CD14-positive monocyte (primary cell): ENCODE results near the gene PBX3. TPM values are rescaled to one million over a fixed set of nuclear protein-coding genes. Genes with fewer than 3 reads are reported as not detected.

Experiments
- DNase-seq, 3 donors: peaks; one replicate each; pipeline ENCODE4 v3.0.0-alpha.2; 2011 to 2022
- H2AFZ ChIP-seq: 2 replicates; pipeline ENCODE4 v1.6.0; 2012; ENCODE audit warnings: mild to moderate bottlenecking, low read depth, low read length, inconsistent platforms; ENCODE audit not compliant: insufficient read depth, poor library complexity, severe bottlenecking
- H3K27ac ChIP-seq, 2 donors: 1 replicate in 1 of 2; 2 replicates in 1 of 2; pipeline ENCODE4 v1.5.1; 2012 to 2013; ENCODE audit warnings: low read length in 2 of 2, control low read depth in 1 of 2, inconsistent platforms in 1 of 2, low read depth in 1 of 2, mild to moderate bottlenecking in 1 of 2
- H3K27me3 ChIP-seq, 2 donors: one replicate each; pipeline versions ENCODE4 v1.6.0 to v1.6.1; 2011 to 2013; ENCODE audit warnings: low read length in 2 of 2; ENCODE audit not compliant: control insufficient read depth in 2 of 2, insufficient read depth in 2 of 2
- H3K36me3 ChIP-seq, 2 donors: replicated peaks in 1 of 2; 1 replicate in 1 of 2; 2 replicates in 1 of 2; pipeline versions ENCODE4 v1.5.1 to v1.6.1; 2012 to 2013; ENCODE audit warnings: low read length in 2 of 2, control low read depth in 1 of 2, inconsistent platforms in 1 of 2, mild to moderate bottlenecking in 1 of 2; ENCODE audit not compliant: insufficient read depth in 2 of 2, control insufficient read depth in 1 of 2
- H3K4me1 ChIP-seq, 2 donors: 1 replicate in 1 of 2; 2 replicates in 1 of 2; pipeline versions ENCODE4 v1.5.1 to v1.6.1; 2012 to 2013; ENCODE audit warnings: low read length in 2 of 2, control low read depth in 1 of 2, inconsistent platforms in 1 of 2, mild to moderate bottlenecking in 1 of 2, moderate library complexity in 1 of 2; ENCODE audit not compliant: insufficient read depth in 2 of 2, control insufficient read depth in 1 of 2
- H3K4me2 ChIP-seq: replicated peaks from 2 replicates; pipeline ENCODE3; 2012; ENCODE audit warnings: low read length, moderate library complexity, mild to moderate bottlenecking; ENCODE audit not compliant: poor library complexity, severe bottlenecking; ENCODE audit errors: extremely low read depth
- H3K4me3 ChIP-seq, 3 experiments: fragments of 200-600 bp in 1 of 3; sonication (generic) in 1 of 3; replicated peaks in 1 of 3; 1 replicate in 2 of 3; 2 replicates in 1 of 3; pipeline ENCODE4 v1.5.1; 2011 to 2013; ENCODE audit warnings: low read length in 3 of 3, mild to moderate bottlenecking in 3 of 3, control low read depth in 2 of 3, low read depth in 2 of 3, inconsistent platforms in 1 of 3, moderate library complexity in 1 of 3
- H3K79me2 ChIP-seq: 2 replicates; pipeline ENCODE4 v1.6.0; 2012; ENCODE audit warnings: mild to moderate bottlenecking, control low read depth, inconsistent platforms, low read length, moderate library complexity; ENCODE audit not compliant: insufficient read depth
- H3K9ac ChIP-seq: 2 replicates; pipeline ENCODE4 v1.6.0; 2017; ENCODE audit warnings: low read length, mild to moderate bottlenecking; ENCODE audit not compliant: insufficient read depth, poor library complexity, severe bottlenecking
- H3K9me3 ChIP-seq, 2 donors: replicated peaks in 1 of 2; 1 replicate in 1 of 2; 2 replicates in 1 of 2; pipeline versions ENCODE4 v1.5.1 to v1.6.1; 2012 to 2013; ENCODE audit warnings: low read length in 2 of 2, control low read depth in 1 of 2; ENCODE audit not compliant: control insufficient read depth in 1 of 2, insufficient read depth in 1 of 2
- H4K20me1 ChIP-seq: 2 replicates; pipeline ENCODE4 v1.6.0; 2012; ENCODE audit warnings: mild to moderate bottlenecking, low read length, control low read depth, moderate library complexity; ENCODE audit not compliant: insufficient read depth
- H3K27ac Mint-ChIP-seq, 7 donors: one replicate each; pipeline ENCODE4 v1.8.0; 2020; ENCODE audit warnings: mild to moderate bottlenecking in 7 of 7, mixed read lengths in 7 of 7, moderate library complexity in 6 of 7, inconsistent platforms in 2 of 7
- H3K27me3 Mint-ChIP-seq, 3 donors: one replicate each; pipeline ENCODE4 v1.8.0; 2021 to 2022; ENCODE audit warnings: low read depth in 3 of 3, mild to moderate bottlenecking in 3 of 3, mixed read lengths in 3 of 3, moderate library complexity in 3 of 3, inconsistent platforms in 1 of 3
- H3K36me3 Mint-ChIP-seq, 2 donors: one replicate each; pipeline ENCODE4 v1.8.0; 2020; ENCODE audit warnings: mixed read lengths in 2 of 2, inconsistent platforms in 1 of 2, mild to moderate bottlenecking in 1 of 2
- H3K4me1 Mint-ChIP-seq: one replicate; pipeline ENCODE4 v1.8.0; 2020; ENCODE audit warnings: mild to moderate bottlenecking, mixed read lengths
- H3K4me3 Mint-ChIP-seq, 2 donors: one replicate each; pipeline ENCODE4 v1.8.0; 2020; ENCODE audit warnings: mild to moderate bottlenecking in 2 of 2, mixed read lengths in 2 of 2, moderate library complexity in 1 of 2
- H3K9me3 Mint-ChIP-seq, 7 donors: one replicate each; pipeline ENCODE4 v1.8.0; 2020 to 2022; ENCODE audit warnings: mixed read lengths in 7 of 7, mild to moderate bottlenecking in 6 of 7, moderate library complexity in 6 of 7, inconsistent platforms in 2 of 7
- WGBS: methylation state at CpG from one replicate; pipeline ENCODE4 v1.1.5; 2013; ENCODE audit warnings: missing lambda C conversion rate; ENCODE audit not compliant: insufficient coverage; 5-methylcytosine and 5-hydroxymethylcytosine counted together
- intact Hi-C, 2 donors: fragments of 100-400 bp; cut with micrococcal nuclease; formaldehyde crosslinking; loops; one replicate each; pipeline versions ENCODE4 v1.15.0 to v1.15.1; 2023
- polyA plus RNA-seq, 3 donors: library from polyadenylated mRNA; depleted of rRNA in 1 of 3; unstranded in 2 of 3; stranded (reverse) in 1 of 3; fragments of 300-500 nt in 2 of 3; fragments of >200 nt in 1 of 3; fragmentation: Illumina TruSeq in 2 of 3; gene quantifications; 1 replicate in 2 of 3; 2 replicates in 1 of 3; pipeline ENCODE4 v1.2.3, GENCODE V29; 2012 to 2021
- TF ChIP-seq, protein P1 (sequence below): fragments of 200-600 bp; IDR thresholded peaks from one replicate; pipeline ENCODE4 v1.8.0; 2022; ENCODE audit warnings: antibody characterized with exemption, mild to moderate bottlenecking

The PBX3 gene
- polyA plus RNA-seq, 3 donors, result 6.6 to 22.7 (median 7.1) TPM

DNA sequence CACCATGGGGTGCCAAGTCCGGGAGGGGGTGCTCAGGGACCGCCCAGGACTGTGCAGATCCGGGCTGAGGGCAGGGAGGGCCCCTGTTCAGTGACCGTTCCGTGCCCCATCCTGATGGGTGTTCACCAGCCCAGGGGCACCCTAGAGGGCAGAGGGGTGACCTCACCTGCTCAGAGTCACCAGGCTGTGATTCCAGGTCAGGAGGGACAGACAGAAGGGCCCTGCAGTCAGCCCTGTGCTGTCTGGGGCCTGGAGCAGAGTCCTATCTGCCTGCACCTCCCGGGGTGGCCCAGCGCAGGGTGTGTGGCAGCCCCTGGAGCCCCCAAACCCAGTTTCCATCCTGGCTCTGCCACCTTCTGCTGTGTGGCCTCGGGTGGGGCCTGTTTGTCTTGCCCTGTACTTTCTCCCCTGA is 241.9 kb downstream of the PBX3 start:
- WGBS, result 95% methylated on average over 7 of the region's 8 CpGs
- intact Hi-C loops, result no loop called here
- Histone ChIP-seq H4K20me1 (no peaks in the 10 kb centered on the region), H3K4me3 (no peak overlapping the region), H3K9me3 (no peaks in the 10 kb centered on the region), H3K27ac (no peak overlapping the region), H3K4me2 (no peak overlapping the region), H3K27me3 (no peaks in the 10 kb centered on the region), H3K4me1 (no peaks in the 10 kb centered on the region), H3K79me2 (no peaks in the 10 kb centered on the region), H3K36me3 (no peaks in the 10 kb centered on the region), H2AFZ (no peak overlapping the region), H3K9ac (no peak overlapping the region)
- Mint-ChIP-seq H3K4me3 (no peak overlapping the region), H3K36me3 (no peaks in the 10 kb centered on the region), H3K4me1 (no peaks in the 10 kb centered on the region), H3K27ac (no peak overlapping the region), H3K9me3 (peaks cover 0 to 2% (median 0%) of the 10 kb centered on the region in 7 donors), H3K27me3 (peaks cover 0 to 2% (median 1%) of the 10 kb centered on the region in 3 donors)
- TF ChIP-seq, protein P1, sequence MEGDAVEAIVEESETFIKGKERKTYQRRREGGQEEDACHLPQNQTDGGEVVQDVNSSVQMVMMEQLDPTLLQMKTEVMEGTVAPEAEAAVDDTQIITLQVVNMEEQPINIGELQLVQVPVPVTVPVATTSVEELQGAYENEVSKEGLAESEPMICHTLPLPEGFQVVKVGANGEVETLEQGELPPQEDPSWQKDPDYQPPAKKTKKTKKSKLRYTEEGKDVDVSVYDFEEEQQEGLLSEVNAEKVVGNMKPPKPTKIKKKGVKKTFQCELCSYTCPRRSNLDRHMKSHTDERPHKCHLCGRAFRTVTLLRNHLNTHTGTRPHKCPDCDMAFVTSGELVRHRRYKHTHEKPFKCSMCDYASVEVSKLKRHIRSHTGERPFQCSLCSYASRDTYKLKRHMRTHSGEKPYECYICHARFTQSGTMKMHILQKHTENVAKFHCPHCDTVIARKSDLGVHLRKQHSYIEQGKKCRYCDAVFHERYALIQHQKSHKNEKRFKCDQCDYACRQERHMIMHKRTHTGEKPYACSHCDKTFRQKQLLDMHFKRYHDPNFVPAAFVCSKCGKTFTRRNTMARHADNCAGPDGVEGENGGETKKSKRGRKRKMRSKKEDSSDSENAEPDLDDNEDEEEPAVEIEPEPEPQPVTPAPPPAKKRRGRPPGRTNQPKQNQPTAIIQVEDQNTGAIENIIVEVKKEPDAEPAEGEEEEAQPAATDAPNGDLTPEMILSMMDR, result no peak
- DNase-seq, result no peak

DNA sequence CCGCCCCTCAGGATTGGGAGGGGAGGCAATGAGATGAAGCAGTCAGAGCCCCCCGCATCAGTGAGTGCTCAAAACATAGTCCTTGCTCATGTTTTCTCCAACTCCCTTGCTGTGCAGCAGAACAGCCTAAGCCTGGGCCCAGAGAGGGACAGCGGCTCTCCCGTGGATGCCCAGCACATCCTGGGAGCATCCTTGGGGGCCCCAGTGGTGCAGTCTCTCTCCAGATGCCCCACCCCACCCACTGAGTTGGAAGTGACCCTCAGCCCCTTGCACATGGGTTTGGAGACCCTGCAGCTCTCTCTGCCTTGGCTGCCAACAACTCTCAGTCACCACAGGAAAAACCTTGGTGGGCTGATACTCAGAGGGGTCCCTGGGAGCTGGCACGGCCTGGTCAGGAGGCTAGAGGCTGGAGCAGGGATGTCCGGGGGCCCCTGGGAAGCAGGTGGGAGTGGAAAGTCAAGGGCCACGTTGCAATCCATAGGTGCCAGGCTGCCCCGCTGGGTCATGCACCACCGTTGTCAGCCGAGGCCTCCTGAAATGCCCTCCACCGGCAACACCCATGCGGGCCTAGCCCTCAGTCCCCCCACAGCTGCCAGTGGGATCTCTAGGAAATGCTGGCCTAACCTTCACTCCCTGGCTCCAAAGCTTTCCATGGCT is 242.5 kb downstream of the PBX3 start:
- Mint-ChIP-seq H3K9me3 (peaks cover 0 to 2% (median 0%) of the 10 kb centered on the region in 7 donors), H3K27ac (no peak overlapping the region), H3K4me3 (no peak overlapping the region), H3K4me1 (no peaks in the 10 kb centered on the region), H3K27me3 (peaks cover 0 to 2% (median 1%) of the 10 kb centered on the region in 3 donors), H3K36me3 (no peaks in the 10 kb centered on the region)
- Histone ChIP-seq H3K27ac (no peak overlapping the region), H4K20me1 (no peaks in the 10 kb centered on the region), H3K9me3 (no peaks in the 10 kb centered on the region), H3K4me1 (no peaks in the 10 kb centered on the region), H2AFZ (no peak overlapping the region), H3K4me2 (no peak overlapping the region), H3K9ac (no peak overlapping the region), H3K27me3 (no peaks in the 10 kb centered on the region), H3K79me2 (no peaks in the 10 kb centered on the region), H3K36me3 (no peaks in the 10 kb centered on the region), H3K4me3 (no peak overlapping the region)
- 92% methylated on average over 11 of the region's 12 CpGs for WGBS
- no peak for DNase-seq
- intact Hi-C loops, result no loop called here
- TF ChIP-seq, protein P1, result no peak
